Liver (tissue), 9 donors: ENCODE data around the gene PDK2. TPM values are rescaled to one million over a fixed set of nuclear protein-coding genes. Genes with fewer than 3 reads are reported as not detected.

Experiments
- DNase-seq: peaks from one replicate; pipeline ENCODE4 v3.0.0-alpha.2; 2017; ENCODE audit warnings: low spot score
- H3K27ac ChIP-seq, 2 donors: one replicate each; pipeline ENCODE4 v1.7.0; 2013; ENCODE audit warnings: inconsistent platforms in 2 of 2, low read length in 2 of 2, control low read depth in 1 of 2, low read depth in 1 of 2, mild to moderate bottlenecking in 1 of 2
- H3K27me3 ChIP-seq, 4 donors: one replicate each; pipeline versions ENCODE4 v1.6.1 to v1.7.0; 2013; ENCODE audit warnings: low read length in 3 of 4, inconsistent platforms in 1 of 4, mild to moderate bottlenecking in 1 of 4, moderate library complexity in 1 of 4; ENCODE audit not compliant: control insufficient read depth in 4 of 4, insufficient read depth in 4 of 4
- H3K36me3 ChIP-seq, 4 donors: one replicate each; pipeline versions ENCODE4 v1.6.1 to v1.7.0; 2013; ENCODE audit warnings: low read length in 3 of 4, mild to moderate bottlenecking in 3 of 4, low read depth in 1 of 4, moderate library complexity in 1 of 4; ENCODE audit not compliant: control insufficient read depth in 4 of 4, insufficient read depth in 3 of 4
- H3K4me1 ChIP-seq, 4 donors: one replicate each; pipeline versions ENCODE4 v1.6.1 to v1.7.0; 2013; ENCODE audit warnings: low read length in 3 of 4, mild to moderate bottlenecking in 3 of 4, moderate library complexity in 1 of 4; ENCODE audit not compliant: control insufficient read depth in 4 of 4, insufficient read depth in 4 of 4
- H3K4me3 ChIP-seq, 3 donors: one replicate each; pipeline versions ENCODE4 v1.6.1 to v1.7.0; 2013; ENCODE audit warnings: low read length in 3 of 3, control low read depth in 1 of 3, low read depth in 1 of 3, mild to moderate bottlenecking in 1 of 3
- H3K9ac ChIP-seq, 2 donors: one replicate each; pipeline ENCODE4 v1.7.0; 2013; ENCODE audit warnings: low read length in 2 of 2, mild to moderate bottlenecking in 2 of 2, moderate library complexity in 2 of 2, control low read depth in 1 of 2, low read depth in 1 of 2
- H3K9me3 ChIP-seq, 4 donors: one replicate each; pipeline versions ENCODE4 v1.6.1 to v1.7.0; 2013; ENCODE audit warnings: low read length in 3 of 4; ENCODE audit not compliant: control insufficient read depth in 4 of 4
- ATF3 ChIP-seq: IDR thresholded peaks from 2 replicates; pipeline ENCODE4 v1.6.1; 2016; ENCODE audit warnings: antibody characterized with exemption
- EGR1 ChIP-seq, 2 donors: IDR thresholded peaks; 2 replicates each; pipeline ENCODE4 v1.6.1; 2016 to 2018; ENCODE audit warnings: antibody characterized with exemption in 2 of 2, low read depth in 2 of 2
- FOXA1 ChIP-seq: IDR thresholded peaks from 2 replicates; pipeline ENCODE4 v1.6.1; 2016; ENCODE audit warnings: antibody characterized with exemption
- FOXA2 ChIP-seq: IDR thresholded peaks from 2 replicates; pipeline ENCODE4 v1.6.1; 2016; ENCODE audit warnings: antibody characterized with exemption
- GABPA ChIP-seq, 2 donors: IDR thresholded peaks in 1 of 2; conservative IDR thresholded peaks in 1 of 2; 2 replicates each; pipeline ENCODE4 v1.6.1; 2016; ENCODE audit warnings: antibody characterized with exemption in 2 of 2, mild to moderate bottlenecking in 1 of 2, moderate library complexity in 1 of 2
- HNF4A ChIP-seq, 2 donors: conservative IDR thresholded peaks; 2 replicates each; pipeline ENCODE4 v1.6.1; 2016; ENCODE audit warnings: antibody characterized with exemption in 2 of 2, mild to moderate bottlenecking in 2 of 2
- HNF4G ChIP-seq: IDR thresholded peaks from 2 replicates; pipeline ENCODE4 v1.6.1; 2016; ENCODE audit warnings: antibody characterized with exemption
- JUND ChIP-seq, 2 donors: IDR thresholded peaks; 2 replicates each; pipeline ENCODE4 v1.6.1; 2016; ENCODE audit warnings: antibody characterized with exemption in 2 of 2
- REST ChIP-seq: IDR thresholded peaks from 2 replicates; pipeline ENCODE4 v1.6.1; 2016; ENCODE audit warnings: antibody characterized with exemption, mild to moderate bottlenecking
- SP1 ChIP-seq: IDR thresholded peaks from 2 replicates; pipeline ENCODE4 v1.6.1; 2018; ENCODE audit warnings: antibody characterized with exemption, mild to moderate bottlenecking
- TAF1 ChIP-seq: conservative IDR thresholded peaks from 2 replicates; pipeline ENCODE4 v1.6.1; 2016; ENCODE audit warnings: antibody characterized with exemption, mild to moderate bottlenecking
- YY1 ChIP-seq: IDR thresholded peaks from 2 replicates; pipeline ENCODE4 v1.6.1; 2016; ENCODE audit warnings: antibody characterized with exemption, mild to moderate bottlenecking
- ZBTB33 ChIP-seq: IDR thresholded peaks from 2 replicates; pipeline ENCODE4 v1.6.1; 2016; ENCODE audit warnings: antibody characterized with exemption
- WGBS: extraction: QIAGEN DNeasy Blood & Tissue Kit; methylation state at CpG from one replicate; pipeline ENCODE4 v1.1.7; 2013; 5-methylcytosine and 5-hydroxymethylcytosine counted together
- polyA plus RNA-seq, 2 donors: library from polyadenylated mRNA; stranded (reverse) in 1 of 2; unstranded in 1 of 2; fragments of 200-250 nt in 1 of 2; fragments of >200 nt in 1 of 2; fragmentation: Nextera tagmentation in 1 of 2; extraction: Ambion mirVana in 1 of 2; gene quantifications; one replicate each; pipeline versions ENCODE4 v1.2.1 to v1.2.3, GENCODE V29; 2013 to 2015
- total RNA-seq, 2 donors: library from RNA; depleted of rRNA; stranded (reverse); fragments of >200 nt; gene quantifications; one replicate each; pipeline ENCODE4 v1.2.3, GENCODE V29; 2014
- donor health status: healthy.
- donor health status: healthy.
- donor health status: healthy.
- donor health status: healthy.
- donor health status: healthy.

The PDK2 gene
- total and polyA plus RNA-seq, 4 donors = 8.6 to 36.6 (median 28.5) TPM

- Histone ChIP-seq H3K27ac (no peak overlapping the region), H3K4me1 (no peaks in the 10 kb centered on the region), H3K36me3 (no peaks in the 10 kb centered on the region), H3K27me3 (peaks cover 0 to 3% (median 0%) of the 10 kb centered on the region in 4 donors), H3K9me3 (no peaks in the 10 kb centered on the region), H3K4me3 (no peak overlapping the region), H3K9ac (no peak overlapping the region)
- TF ChIP-seq HNF4G = no peak
- TF ChIP-seq FOXA1 = no peak
- no peak for TF ChIP-seq FOXA2
- TF ChIP-seq YY1 = no peak
- TF ChIP-seq TAF1 = no peak
- no peak for TF ChIP-seq SP1
- no peak for DNase-seq
- WGBS = 93% methylated on average over 6 of the region's 6 CpGs
These were observed 48.1 kb upstream of the PDK2 start for GRCh38 chr17:50047083-50047482.

- H3K36me3 ChIP-seq = no peaks in the 10 kb centered on the region
- no peak for DNase-seq
- no peak overlapping the region for H3K4me3 ChIP-seq
- no peak overlapping the region for H3K9ac ChIP-seq
- no peaks in the 10 kb centered on the region for H3K4me1 ChIP-seq
- H3K27ac ChIP-seq = no peak overlapping the region
- WGBS = 75% methylated on average over 9 of the region's 9 CpGs
- no peaks in the 10 kb centered on the region for H3K9me3 ChIP-seq
- peaks cover 0 to 3% (median 0%) of the 10 kb centered on the region in 4 donors for H3K27me3 ChIP-seq
- TF ChIP-seq JUND (IDR thresholded peaks at IDR 0.05) (no peak), REST (no peak), EGR1 (IDR thresholded peaks at IDR 0.05; ENCODE audit: low read depth in 2 of 2) (no peak), TAF1 (no peak), ZBTB33 (no peak), FOXA2 (no peak), HNF4G (no peak), ATF3 (no peak), GABPA (IDR thresholded peaks at IDR 0.05 in 1 of 2, conservative IDR thresholded peaks at IDR 0.05 in 1 of 2) (no peak), FOXA1 (no peak), HNF4A (conservative IDR thresholded peaks at IDR 0.05) (no peak)
These were observed 47.5 kb upstream of the PDK2 start for GRCh38 chr17:50047488-50048126.
